Stimulated activated CD4-positive, alpha-beta T cell treated with anti-CD3 and anti-CD28 coated beads, Interleukin-1b, Interleukin-23, amount 100 ng/mL, for 4 hours (primary cell): Measurements from ENCODE around the gene GAB1.

Experiments
- DNase-seq, 2 donors: peaks; one replicate each; pipeline ENCODE4 v3.0.0-alpha.2; 2020; ENCODE audit warnings: low read depth in 2 of 2

Gene GAB1

GRCh38 chr4:143358923-143359643, 22.4 kb downstream of the GAB1 start:
- DNase-seq: no peak

DNA sequence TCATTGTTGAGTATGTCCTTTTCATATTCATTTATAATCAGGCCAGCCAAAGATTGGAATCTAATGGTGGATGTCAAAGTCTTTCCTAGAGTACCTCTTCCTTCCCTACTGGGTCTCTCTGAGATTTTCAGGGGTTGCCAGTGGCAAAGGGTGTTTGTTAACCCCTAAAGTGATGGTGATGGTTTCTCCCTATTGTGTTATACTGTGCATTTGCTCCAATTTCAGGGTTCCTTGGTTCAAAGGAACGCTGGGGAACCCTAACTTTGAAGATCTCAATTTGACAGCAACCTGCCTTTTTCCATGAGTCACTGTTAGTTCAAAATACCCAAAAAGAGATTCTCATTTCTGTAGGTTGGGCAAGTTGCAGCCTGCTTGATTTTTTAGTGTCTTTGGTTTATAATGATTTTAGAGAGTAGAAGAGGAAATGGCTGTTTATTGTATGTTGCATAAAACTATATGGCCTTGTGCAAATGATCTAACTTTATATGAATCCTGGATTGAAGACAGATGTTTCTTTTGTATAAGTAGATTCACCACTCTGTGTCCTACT, 23.0 kb downstream of the GAB1 start:
- no peak for DNase-seq

DNA sequence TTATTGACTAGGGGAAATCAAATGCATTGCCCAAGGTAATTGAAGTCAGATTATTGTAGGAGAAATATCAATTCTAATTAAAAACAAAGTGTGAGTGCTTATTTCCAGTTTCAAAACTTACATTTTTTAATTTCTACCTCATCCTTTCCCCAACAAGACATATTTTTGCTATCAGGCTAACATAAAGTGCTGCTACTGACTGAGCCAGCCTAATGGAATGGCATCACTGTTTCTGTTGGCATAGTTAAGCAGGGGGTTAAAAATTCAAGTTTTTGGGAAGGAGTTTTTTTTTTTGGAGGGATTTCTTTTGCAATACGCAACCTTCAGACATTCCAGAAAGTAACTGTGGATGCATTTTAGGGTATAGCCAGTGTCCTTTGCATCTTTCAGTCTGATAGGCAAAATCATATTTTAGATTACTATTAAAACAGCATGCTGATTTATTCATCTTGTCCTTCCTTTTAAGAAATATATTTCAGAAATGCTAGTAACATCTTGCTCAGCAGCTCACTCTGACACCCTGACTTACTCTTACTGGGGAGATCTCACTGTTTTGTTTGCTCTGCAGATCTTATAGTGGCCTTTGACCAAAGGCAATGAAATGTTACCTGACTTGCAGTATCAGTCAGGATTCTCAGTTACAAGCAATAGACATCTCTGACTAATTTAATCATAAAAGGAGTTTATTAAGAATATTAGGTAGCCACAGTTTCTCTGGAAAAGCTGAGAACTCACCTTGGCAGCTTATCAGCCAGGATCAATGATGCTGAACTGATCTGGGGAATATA, 24.4 kb downstream of the GAB1 start:
- DNase-seq: no peak

GRCh38 chr4:143362349-143363046, 25.8 kb downstream of the GAB1 start:
- DNase-seq: no peak

DNA sequence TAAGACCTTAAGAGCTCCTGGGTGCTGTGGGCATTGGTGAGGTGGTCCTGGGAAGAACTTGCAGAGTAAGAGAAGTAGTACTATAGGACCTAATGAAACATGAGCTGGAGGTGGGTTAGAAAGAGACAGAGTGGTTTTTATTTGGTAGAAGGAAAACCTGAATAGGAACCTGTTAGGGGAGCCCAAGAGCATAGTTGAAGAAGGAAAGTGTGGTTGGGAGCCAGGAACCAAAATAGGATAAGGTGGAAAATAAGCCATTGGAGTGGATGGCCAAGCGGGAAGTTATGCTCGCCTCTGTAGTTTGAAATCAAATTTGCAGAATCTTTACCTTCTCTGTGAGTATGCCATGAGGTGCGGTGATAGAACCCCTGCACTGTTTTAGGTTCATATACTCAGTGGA, 26.7 kb downstream of the GAB1 start:
- DNase-seq: no peak

- no peak for DNase-seq
These were observed 27.4 kb downstream of the GAB1 start for GRCh38 chr4:143364063-143364462.

DNA sequence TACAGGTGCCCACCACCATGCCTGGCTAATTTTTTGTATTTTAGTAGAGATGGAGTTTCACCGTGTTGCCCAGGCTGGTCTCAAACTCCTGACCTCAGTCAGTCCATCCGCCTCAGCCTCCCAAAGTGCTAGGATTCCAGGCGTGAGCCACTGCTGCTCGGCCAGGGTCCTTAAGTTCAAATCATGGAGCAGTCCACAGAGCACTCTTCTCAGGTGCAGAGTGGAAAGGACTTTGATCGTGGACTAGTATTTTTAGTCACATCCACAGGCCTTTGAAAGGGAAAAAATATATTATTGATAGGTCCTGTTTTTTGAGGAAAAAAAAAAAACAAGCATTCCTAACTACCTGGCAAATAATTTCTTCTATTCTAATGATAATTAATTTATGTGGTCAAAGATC, 31.2 kb downstream of the GAB1 start:
- DNase-seq: no peak

- DNase-seq: no peak
These were observed 32.9 kb downstream of the GAB1 start for GRCh38 chr4:143369552-143369951.

DNA sequence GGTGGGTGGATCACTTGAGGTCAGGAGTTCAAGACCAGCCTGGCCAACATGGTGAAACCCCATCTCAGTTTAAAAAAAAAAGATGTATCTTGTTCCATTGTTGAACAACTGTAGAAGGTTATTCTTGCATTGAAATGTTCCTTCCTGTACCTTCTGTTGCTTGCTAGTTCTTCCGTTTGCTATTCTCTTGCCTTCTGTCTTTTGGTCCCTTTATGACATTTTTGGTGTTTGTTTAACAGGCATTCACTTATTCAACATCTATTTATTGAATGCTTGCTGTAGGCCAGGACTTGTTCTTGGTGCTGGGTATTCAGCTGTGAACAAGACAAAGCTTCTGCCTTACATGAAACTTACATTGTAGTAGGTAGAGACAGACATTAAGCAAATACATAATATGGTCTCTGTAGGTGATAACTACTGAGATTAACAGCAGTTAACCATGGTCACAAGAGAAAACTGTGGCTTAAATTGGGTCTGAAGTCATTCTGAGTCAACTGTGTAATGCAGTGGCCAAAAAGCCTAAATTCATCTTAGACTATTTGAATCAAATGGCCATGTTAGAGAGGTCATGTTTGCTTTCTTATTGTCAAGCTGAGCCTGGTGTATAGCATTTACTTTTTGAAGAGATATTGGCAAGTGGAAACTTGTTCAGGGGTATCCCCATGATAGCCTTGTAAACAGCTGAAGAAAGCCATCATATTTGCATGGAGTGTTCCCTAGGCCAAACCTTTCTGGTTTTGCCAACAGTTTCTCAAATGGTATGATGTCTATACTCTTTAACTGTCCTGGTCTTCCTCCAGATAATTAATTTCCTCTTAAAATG, 35.6 kb downstream of the GAB1 start:
- DNase-seq: no peak

- no peak for DNase-seq
These were observed 37.6 kb downstream of the GAB1 start for GRCh38 chr4:143374255-143374654.

- no peak for DNase-seq
These were observed 38.1 kb downstream of the GAB1 start for GRCh38 chr4:143374771-143375170.

DNA sequence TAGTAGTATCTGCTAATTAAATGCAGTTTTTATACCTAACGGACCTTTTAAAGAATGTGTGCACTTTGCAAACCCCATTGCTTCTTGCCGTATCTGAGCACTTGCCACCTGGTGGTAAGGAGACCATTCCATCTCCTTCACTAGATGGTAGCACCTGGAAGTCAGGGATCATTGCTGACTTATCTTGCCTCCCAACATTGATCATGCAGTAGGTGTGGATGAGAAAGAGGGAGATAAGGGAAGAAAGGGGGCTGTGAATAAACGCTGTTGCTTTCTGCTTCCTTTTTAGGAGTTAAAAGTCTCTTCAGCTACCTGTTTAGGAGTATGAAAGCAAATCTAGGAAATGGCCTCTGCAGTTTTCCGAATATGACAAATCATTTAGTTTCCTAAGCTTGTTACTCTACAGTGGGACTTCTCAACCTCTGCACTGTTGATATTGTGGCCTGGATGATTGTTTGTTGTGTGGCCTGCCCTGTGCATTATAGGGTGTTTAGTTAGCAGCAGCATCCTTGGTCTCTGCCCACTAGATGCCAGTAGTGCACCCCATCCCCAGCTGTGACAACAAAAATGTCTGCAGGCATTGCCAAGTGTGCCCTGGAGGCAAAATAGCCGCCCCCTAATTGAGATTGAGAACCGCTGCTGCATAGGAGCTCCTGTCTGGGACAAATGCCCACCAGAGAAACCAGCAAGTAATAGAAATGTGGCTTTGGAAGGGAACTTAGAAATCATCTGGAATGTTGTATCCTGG, 38.8 kb downstream of the GAB1 start:
- no peak for DNase-seq

GRCh38 chr4:143377611-143378099, 41.0 kb downstream of the GAB1 start:
- no peak for DNase-seq

GRCh38 chr4:143380629-143381028, 44.0 kb downstream of the GAB1 start:
- no peak for DNase-seq

DNA sequence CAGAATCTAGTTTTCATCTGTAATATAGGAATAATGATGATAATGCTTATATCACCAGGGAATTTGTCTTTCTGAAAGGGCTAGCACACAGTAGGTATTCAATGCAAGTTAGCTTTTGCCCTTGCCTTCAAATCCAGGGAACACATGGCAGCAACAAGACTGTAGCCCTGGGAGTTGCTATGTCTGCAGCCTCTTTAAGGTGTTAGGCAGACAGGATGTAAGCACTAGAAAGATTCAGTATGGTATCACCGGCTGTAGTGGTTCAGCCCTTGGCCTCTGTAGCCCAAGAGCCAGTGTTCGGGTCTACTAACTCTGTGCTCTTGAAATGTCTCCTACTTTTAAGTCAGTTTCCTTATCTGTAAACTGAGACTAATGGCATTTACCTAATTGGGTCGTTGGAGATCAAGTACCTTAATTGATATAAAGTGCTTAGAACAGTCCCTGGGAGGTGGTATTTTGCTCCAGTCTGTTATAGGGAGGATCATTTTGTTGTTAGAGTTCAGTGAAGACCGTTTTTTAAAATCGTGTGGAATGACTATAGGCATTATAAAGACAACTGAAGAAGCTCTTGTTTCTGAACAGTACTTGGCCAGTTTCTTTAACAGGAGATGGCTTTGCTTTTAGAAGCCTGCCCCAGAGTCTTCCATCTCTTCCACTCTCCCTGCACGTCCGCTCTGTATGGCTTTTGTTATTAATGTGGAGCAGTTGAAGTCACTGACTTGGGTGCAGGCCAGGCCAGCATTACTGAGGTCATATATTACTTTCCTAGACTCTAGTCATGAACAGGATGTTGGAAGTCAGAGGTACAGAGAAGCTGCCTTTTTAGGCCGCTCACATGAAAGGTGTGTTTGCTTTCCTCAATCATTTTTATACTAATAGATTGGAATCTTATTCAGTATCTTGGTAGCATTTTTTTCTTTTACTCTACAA, 44.8 kb downstream of the GAB1 start:
- DNase-seq: no peak

DNA sequence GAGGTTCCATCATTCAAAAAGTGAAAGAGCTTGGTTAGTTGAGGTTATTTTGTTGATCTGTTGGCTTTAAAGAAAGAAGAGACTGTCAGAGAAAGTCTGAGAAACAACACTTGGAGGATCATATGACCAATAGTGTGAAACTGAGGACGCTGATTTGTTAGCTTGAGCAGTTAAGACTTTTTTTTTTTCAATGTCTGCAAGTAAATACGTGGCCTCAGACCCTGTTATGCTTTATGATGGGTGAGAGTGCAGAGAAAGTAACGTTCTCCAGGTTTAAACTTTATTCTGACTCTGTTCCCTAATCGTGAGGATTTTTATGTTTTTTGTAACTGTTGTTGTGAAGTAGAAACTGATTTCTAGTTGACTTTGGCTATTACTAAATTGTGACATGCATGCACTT, 45.9 kb downstream of the GAB1 start:
- DNase-seq: no peak

DNA sequence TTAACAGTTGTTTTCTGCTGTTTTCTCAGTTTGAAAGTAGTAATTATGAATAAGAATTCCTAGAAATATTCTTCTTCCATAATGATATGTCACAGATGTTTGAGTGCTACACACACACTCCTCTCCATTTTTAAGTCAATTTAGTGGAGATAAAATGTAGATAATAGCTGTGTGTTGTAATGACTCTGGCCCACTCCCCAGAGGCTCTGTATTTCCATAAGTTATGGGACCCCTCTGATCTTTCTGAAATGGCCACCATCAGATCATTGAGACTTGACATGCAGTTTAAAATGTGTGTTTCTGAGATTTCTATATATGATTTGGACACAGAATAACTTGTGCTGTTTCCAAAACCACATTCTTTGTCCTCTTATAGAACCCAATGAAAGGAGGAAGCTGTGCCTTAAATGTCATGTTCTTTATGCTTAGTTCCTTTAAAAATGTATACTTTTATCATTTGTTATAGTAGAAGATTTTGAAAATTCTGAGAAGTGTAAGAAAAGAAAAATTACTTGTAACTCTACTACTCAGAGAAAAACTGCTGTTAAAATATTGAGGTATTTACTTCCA, 46.4 kb downstream of the GAB1 start:
- no peak for DNase-seq

DNA sequence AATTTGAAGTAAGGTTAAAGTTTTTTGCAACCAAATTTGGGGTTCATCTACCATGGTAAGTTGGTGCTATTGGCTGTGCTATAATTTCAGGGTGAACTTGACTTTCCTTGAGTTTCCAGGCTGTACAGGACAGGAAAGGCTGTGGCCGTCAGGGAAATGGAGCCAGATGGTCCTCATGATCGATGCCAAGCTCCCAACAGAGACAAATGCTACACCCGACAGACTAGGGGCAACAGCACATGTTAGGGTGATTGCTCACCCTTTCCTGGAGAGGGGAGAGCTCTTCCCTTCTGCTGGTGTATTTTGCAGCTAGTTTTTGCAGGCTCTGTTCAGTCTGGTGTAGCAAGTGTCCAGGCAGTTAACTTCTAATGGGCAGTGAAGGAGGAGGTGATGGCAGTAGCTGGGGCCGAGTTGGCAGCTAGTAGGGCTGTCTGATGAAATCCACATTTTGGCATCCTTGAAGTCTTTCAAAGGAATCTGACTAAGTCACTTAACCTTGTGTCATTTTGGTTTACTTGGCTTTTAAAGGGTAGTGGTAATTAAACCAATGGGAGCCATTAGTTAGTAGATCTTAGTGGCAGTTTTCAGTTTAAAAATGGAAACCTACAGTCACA, 47.8 kb downstream of the GAB1 start:
- no peak for DNase-seq

GRCh38 chr4:143386812-143387211, 50.1 kb downstream of the GAB1 start:
- no peak for DNase-seq
